DMS 273 (cell line): ENCODE data around the gene ZNF660.
"Not testable (repeated sequence)": the region's sequence is repeated elsewhere in the genome, so short reads cannot be mapped to it uniquely, and the experiment has no call there.

ENCODE experiments used
- DNase-seq: peaks from one replicate; lab custom pipeline; 2025; ENCODE audit not compliant: unreplicated experiment; lab: John Stamatoyannopoulos, UW

The ZNF660 gene

GRCh38 chr3:44584646-44585501, at the start of gene ZNF660:
Gene ZNF660, plus strand, starts transcription at chr3:44584964. Its CDS starts 9,230 bp downstream, at chr3:44594194.
- peak; percentile 88 for DNase-seq

DNA sequence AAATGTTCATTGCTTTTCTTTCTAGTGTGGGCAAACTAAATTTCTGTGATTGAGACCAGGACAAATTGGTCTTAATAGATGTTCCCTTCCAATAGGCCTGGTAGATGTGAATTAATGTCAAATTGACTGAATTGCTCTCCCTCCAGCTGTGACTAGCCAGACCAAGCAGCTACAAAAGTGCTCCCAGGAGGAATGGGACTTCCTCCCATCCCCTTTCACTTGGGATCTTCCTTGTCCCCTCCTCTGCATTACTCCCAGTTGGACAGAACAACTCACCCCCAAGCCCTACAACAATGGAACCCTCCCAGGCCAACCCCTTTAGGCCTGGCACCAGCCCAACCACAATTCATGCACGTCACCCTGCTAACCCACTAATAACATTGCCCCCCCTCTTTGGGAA, 49.4 kb upstream of the ZNF660 start:
- no peak for DNase-seq

GRCh38 chr3:44544811-44545210, 40.0 kb upstream of the ZNF660 start:
- DNase-seq, result not testable (repeated sequence)

DNA sequence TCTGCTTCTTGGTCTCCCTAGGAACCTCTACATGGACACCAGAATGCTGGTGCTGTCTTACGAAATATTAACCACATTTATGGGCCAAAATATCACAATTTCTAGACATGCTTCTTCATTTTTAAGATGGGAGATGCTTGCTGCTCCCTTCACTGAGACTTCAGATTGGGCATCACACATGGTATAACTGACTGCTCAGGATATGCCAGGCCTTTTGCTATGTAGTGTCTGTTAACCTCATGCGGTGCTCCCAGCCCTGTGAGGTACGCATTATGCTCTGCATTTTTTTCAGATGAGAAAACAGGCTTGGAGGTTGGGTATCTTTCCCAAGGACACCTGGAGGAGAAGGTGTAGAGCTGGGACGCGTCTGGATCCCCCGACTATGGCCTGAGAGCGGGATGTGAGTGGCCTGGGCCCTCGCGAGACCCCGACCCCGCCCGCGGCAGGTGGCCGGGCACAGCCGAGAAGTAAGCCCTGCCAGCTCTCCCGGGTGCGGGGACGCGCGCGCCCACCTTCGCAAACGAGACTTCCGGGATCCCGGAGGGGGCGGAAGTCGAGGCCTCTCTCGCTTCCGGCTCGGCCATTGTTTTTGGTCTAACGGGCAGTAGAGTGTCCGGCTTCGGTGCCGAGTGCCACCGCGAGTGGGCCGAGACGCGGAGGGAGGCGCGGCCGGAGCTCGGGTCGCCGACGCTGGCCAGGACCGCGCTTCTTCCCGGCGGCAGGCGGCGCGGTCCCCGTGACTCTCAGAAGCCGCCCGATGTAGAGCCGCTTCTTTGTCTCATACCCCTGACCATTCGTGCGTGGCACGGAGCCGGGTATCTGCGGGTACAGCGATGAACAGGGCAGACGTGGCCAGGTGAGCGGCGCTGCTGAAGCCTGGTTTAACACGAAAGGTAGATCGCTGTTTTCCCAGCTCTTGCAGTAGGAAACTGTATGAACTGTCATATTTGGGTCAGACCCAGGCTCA, 29.9 kb upstream of the ZNF660 start, which contains the start of gene ZKSCAN7:
Gene ZKSCAN7, plus strand, starts transcription at position 568 of the 967 bp plus-strand sequence. CDS start 1,855 bp downstream, outside the sequence.
- DNase-seq, result peak; percentile 77

DNA sequence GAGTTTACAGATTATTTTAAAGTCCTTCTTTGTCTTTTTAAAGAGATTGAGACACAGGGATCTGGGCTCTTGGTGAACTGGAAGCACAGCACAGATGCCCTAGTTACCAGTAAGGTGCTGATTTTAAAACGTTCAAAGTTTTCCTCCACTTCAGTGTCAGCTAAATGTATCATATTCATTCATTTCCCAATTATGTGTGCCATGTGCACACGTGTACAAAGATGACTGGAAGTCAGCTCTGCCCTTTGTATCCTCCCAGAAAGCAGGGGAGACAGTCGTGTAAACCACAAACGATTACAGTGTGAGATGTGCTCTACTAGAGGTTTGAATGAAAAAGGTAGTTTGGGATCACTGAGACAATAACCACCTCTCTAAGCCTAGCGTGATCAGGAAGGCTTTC, 29.0 kb upstream of the ZNF660 start:
- DNase-seq, result peak; percentile 10

GRCh38 chr3:44557074-44557473, 27.7 kb upstream of the ZNF660 start:
- DNase-seq, result no peak

DNA sequence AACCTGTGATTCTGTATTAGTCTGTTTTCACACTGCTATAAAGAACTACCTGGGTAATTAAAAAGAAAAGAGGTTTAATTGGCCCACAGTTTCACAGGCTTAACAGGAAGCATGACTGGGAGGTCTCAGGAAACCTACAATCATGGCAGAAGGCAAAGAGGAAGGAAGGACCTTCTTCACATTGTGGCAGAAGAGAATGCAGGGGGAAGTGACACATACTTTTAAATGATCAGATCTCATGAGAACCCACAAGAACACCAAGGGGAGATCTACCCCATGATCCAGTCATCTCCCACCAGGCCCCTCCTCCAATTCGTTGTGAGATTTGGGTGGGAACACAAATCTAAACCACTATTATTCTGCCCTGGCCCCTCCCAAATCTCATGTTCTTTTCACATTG, 23.7 kb upstream of the ZNF660 start:
- no peak for DNase-seq

DNA sequence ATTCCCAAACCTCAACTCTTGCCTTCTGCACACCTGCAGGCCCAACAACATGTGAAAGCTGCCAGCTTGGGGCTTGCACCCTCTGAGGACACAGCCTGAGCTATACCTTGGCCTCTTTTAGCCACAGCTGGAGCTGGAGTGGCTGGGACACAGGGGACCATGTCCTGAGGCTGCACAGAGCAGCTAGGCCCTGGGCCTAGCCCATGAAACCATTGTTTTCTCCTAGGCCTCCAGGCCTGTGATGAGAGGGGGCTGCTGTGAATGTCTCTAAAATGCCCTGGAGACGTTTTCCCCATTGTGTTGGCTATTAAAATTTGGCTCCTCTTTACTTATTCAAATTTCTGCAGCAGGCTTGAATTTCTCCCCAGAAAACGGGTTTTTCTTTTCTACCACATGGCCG, 22.6 kb upstream of the ZNF660 start:
- no peak for DNase-seq

- DNase-seq, result no peak
Observed at GRCh38 chr3:44568561-44568960, 16.2 kb upstream of the ZNF660 start.

DNA sequence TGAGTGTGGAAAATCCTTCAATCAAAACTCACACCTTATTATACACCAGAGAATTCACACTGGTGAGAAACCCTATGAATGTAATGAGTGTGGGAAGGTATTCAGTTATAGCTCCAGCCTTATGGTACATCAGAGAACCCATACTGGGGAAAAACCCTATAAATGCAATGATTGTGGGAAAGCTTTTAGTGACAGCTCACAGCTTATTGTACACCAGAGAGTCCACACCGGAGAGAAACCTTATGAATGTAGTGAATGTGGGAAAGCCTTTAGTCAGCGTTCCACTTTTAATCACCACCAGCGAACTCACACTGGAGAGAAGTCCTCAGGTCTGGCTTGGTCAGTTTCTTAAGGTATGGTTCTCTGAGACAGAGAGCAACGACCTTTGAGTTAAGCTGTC, 13.7 kb upstream of the ZNF660 start:
- DNase-seq, result no peak

DNA sequence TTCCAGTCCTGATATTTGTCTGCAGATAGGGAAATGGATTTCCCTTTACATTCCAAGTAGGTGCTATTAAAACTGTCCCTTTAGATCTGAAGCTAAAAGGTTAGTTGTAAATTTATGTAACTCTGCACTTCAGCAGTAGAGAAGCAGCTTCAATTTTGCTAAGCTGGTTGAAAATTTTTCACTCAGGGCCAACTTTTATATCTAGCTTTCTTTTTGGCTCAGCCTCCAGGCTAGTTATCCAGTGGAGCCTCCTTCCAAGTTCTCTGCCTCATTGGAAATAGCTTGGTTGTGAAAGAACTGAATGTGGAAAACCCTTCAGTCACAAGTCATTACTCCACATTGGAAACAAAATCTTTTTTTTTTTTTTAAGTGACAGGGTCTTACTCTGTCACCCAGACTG, 8.2 kb upstream of the ZNF660 start:
- no peak for DNase-seq

DNA sequence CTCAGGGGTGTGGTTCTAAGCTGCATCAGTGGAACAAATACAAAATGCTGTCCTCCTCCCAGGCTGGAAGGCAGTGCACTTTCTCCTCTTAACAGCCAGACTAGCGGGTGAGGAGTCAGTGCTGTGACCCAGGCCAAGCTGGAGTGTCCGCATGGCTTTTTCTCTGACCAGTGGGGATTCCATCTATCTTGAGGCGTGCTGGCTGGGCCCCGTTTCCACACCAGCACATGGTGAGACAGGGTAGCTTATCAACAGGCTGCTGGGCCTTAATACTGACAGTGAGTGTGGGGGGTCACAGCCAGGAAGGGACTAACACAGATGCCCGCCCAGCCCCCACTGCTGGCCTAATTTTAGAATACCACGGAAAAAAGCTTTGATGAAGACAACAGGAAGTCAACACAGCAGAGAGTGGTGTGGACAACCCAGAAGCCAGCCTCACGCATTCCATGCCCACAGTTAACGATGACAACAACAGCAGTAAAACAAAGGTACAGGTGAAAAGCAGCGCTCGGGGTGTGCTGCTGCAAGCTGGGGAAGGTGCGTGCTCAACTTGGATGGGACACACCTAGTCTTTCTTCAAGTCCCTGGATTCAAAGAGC, 7.3 kb upstream of the ZNF660 start:
- DNase-seq, result not testable (repeated sequence)

DNA sequence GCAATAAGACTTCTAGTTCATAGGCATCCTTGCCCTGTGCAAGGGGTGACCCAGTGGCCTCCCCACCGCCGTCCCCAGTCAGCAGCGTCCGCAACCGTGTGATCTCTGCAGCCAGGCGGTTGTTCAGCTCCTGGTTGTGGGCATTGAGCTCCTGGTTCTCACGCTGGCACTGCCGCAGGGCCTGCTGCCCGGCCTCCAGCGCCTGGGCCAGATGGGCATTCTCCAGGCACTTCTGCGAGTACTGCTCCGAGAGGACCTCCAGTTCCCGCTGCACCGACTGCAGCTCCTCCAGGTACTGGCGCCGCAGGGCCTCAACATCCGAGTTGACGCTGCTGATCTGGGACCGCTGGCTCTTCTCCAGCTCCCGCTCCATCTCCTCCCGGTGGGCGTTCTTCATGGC, 6.4 kb upstream of the ZNF660 start:
- not testable (repeated sequence) for DNase-seq

- not testable (repeated sequence) for DNase-seq
Observed at GRCh38 chr3:44578924-44579515, 5.7 kb upstream of the ZNF660 start.

DNA sequence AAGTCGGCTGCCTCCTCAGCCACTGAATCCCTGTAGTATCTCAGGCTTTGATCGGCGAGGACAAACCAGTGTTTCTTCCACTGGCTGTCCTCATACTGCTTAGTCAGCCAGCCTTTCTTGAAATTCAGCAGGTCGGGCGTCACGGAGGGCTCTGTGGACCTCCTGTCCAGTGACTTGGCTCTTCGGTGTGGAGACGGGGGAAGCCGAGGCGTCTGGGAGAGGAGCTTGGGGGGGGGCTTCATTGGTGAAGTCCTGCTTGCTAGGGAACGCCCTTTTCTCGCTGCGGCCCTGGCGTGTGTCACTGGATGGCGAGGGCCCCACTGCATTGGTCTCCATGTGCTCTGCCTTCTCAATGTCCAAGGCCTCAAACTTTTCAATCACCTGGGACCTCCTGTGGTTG, 5.0 kb upstream of the ZNF660 start:
- DNase-seq, result not testable (repeated sequence)

DNA sequence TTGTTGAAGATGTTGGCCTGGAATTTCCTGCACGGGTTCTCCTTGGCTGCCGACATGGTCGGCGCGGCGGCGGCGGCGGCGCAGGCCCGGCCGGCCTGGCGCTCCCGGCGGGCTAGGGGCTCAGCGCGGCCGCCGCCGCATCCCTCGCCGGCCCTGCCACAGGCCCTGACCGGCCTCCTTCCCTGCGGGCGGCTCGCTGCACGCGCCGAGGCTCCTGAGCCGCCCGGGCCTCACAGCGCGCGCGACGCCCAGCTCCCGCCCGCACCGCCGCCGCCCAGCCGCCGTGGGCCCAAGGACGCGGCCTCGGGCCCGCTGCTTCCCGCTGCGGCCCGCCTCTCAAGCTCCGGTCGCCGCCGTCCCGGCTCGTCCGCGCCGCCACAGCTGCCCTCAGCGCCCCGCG, 3.8 kb upstream of the ZNF660 start:
- not testable (repeated sequence) for DNase-seq

DNA sequence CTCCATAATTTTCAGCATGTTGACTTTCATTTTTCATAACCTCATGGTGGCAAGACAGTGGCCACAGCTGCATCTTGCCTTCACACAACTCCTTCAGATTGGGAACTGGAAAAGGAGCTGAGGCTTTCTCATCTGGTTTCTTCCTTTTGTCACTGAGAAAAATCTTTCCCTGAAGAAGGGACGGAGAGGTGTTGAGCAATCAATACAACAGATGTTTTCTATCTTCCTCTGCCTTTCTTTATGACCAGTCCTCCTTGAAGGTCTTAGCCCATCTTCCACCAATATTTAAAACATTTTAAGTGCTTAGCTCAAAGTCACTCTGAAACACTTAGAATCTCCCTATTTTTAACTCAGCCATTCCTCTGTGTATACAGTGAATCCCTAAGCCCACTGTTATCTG, 11.9 kb downstream of the ZNF660 start:
- no peak for DNase-seq

- DNase-seq, result no peak
Observed at GRCh38 chr3:44601749-44602148, 17.0 kb downstream of the ZNF660 start.

DNA sequence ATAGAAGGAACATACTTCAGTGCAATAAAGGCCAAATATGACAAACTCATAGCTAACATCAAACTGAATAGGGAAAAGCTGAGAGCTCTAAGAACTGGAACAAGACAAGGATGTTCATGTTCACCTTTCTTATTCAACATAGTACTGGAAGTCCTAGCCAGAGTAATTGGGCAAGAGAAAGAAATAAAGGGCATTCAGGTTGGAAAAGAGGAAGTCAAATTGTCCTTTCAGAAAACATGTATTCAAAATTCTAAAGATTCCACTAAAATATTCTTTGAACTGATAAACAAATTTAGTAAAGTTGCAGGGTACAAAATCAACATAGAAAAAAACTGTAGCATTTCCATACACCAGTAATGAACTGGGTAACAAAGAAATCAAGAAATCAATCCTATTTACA, 27.9 kb downstream of the ZNF660 start:
- no peak for DNase-seq

GRCh38 chr3:44624749-44625480, 40.2 kb downstream of the ZNF660 start, which contains the start of gene ZNF197:
Gene ZNF197, plus strand, starts transcription at chr3:44625036. Its CDS starts 4,119 bp downstream, at chr3:44629155.
- peak; percentile 95 for DNase-seq
